B cell (primary cell): ENCODE data around the gene CYREN. TPM values are rescaled to one million over a fixed set of nuclear protein-coding genes. Genes with fewer than 3 reads are reported as not detected.

Source experiments
- ATAC-seq: fragments of 200-7000 bp; cut with Tn5 transposase; one replicate; pipeline ENCODE4 v1.10.0; 2021; ENCODE audit warnings: low read depth, mild to moderate bottlenecking, moderate number of reproducible peaks, moderate library complexity
- CTCF ChIA-PET: fragments of 350-600 bp; sonication (Branson Sonifier 250); formaldehyde crosslinking; loops from one replicate; lab custom pipeline; 2021; ENCODE audit warnings: antibody characterized with exemption, inconsistent platforms; lab: Charles Lee
- POLR2A ChIA-PET: fragments of 350-600 bp; sonication (Branson Sonifier 250); formaldehyde crosslinking; loops from one replicate; lab custom pipeline; 2021; ENCODE audit warnings: antibody characterized with exemption; lab: Charles Lee
- DNase-seq: peaks from one replicate; pipeline ENCODE4 v3.0.0; 2013
- H2AFZ ChIP-seq: 2 replicates; pipeline ENCODE4 v1.6.1; 2012; ENCODE audit warnings: mild to moderate bottlenecking, low read depth, low read length; ENCODE audit not compliant: insufficient read depth, poor library complexity, severe bottlenecking
- H3K27ac ChIP-seq, 2 donors: 1 replicate in 1 of 2; 2 replicates in 1 of 2; pipeline ENCODE4 v1.5.1; 2012 to 2013; ENCODE audit warnings: low read length in 2 of 2, mild to moderate bottlenecking in 2 of 2, moderate library complexity in 1 of 2
- H3K27me3 ChIP-seq, 4 experiments: fragments of 200-600 bp in 1 of 4; sonication (generic) in 1 of 4; replicated peaks in 1 of 4; 1 replicate in 2 of 4; 2 replicates in 2 of 4; pipeline versions ENCODE4 v1.6.1 to v1.7.0; 2013 to 2016; ENCODE audit warnings: low read length in 3 of 4, mild to moderate bottlenecking in 2 of 4, mixed read lengths in 1 of 4, moderate library complexity in 1 of 4; ENCODE audit not compliant: insufficient read depth in 4 of 4, control insufficient read depth in 3 of 4; ENCODE audit errors: control extremely low read depth in 1 of 4
- H3K36me3 ChIP-seq, 2 experiments: replicated peaks in 1 of 2; 1 replicate in 1 of 2; 2 replicates in 1 of 2; pipeline versions ENCODE4 v1.6.1 to v1.7.1; 2013; ENCODE audit warnings: low read length in 1 of 2; ENCODE audit not compliant: insufficient read depth in 2 of 2, control insufficient read depth in 1 of 2; ENCODE audit errors: control extremely low read depth in 1 of 2, extremely low read depth in 1 of 2
- H3K4me1 ChIP-seq, 2 donors: fragments of 200-600 bp in 1 of 2; sonication (generic) in 1 of 2; 1 replicate in 1 of 2; 2 replicates in 1 of 2; pipeline versions ENCODE4 v1.5.1 to v1.6.1; 2013 to 2017; ENCODE audit warnings: low read length in 2 of 2; ENCODE audit not compliant: control insufficient read depth in 2 of 2, insufficient read depth in 2 of 2
- H3K4me2 ChIP-seq: replicated peaks from 2 replicates; pipeline ENCODE3; 2012; ENCODE audit warnings: mild to moderate bottlenecking, low read depth, low read length; ENCODE audit not compliant: poor library complexity, severe bottlenecking
- H3K4me3 ChIP-seq, 5 experiments: fragments of 200-600 bp in 1 of 5; sonication (generic) in 1 of 5; 1 replicate in 3 of 5; 2 replicates in 2 of 5; pipeline versions ENCODE4 v1.5.1 to v1.7.0; 2011 to 2016; ENCODE audit warnings: low read length in 4 of 5, mild to moderate bottlenecking in 4 of 5, low read depth in 2 of 5, control low read depth in 1 of 5, moderate library complexity in 1 of 5; ENCODE audit not compliant: insufficient read depth in 1 of 5; ENCODE audit errors: control extremely low read depth in 1 of 5, extremely low read depth in 1 of 5
- H3K79me2 ChIP-seq: fragments of 200-600 bp; sonication (generic); one replicate; pipeline ENCODE4 v1.6.0; 2016; ENCODE audit warnings: low read length; ENCODE audit not compliant: control insufficient read depth, insufficient read depth
- H3K9ac ChIP-seq: fragments of 200-600 bp; sonication (generic); 2 replicates; pipeline ENCODE4 v1.6.1; 2017; ENCODE audit warnings: mild to moderate bottlenecking, low read length, moderate library complexity
- H3K9me3 ChIP-seq, 3 donors: one replicate each; pipeline versions ENCODE4 v1.6.1 to v1.7.1; 2013; ENCODE audit warnings: low read length in 2 of 3; ENCODE audit not compliant: control insufficient read depth in 2 of 3, insufficient read depth in 1 of 3; ENCODE audit errors: control extremely low read depth in 1 of 3
- H4K20me1 ChIP-seq: 2 replicates; pipeline ENCODE4 v1.6.0; 2012; ENCODE audit warnings: mild to moderate bottlenecking, low read length; ENCODE audit not compliant: insufficient read depth, control insufficient read depth, poor library complexity, severe bottlenecking
- H3K27ac Mint-ChIP-seq: one replicate; pipeline ENCODE4 v1.8.0; 2021; ENCODE audit warnings: mixed read lengths
- H3K27me3 Mint-ChIP-seq: one replicate; pipeline ENCODE4 v1.8.0; 2021; ENCODE audit warnings: mixed read lengths
- H3K4me1 Mint-ChIP-seq: one replicate; pipeline ENCODE4 v1.8.0; 2021; ENCODE audit warnings: mixed read lengths
- H3K4me3 Mint-ChIP-seq: one replicate; pipeline ENCODE4 v1.8.0; 2021; ENCODE audit warnings: mixed read lengths
- H3K9me3 Mint-ChIP-seq: one replicate; pipeline ENCODE4 v1.8.0; 2022; ENCODE audit warnings: mixed read lengths; ENCODE audit not compliant: insufficient read depth
- EZH2 ChIP-seq: IDR thresholded peaks from 2 replicates; pipeline ENCODE4 v1.6.1; 2012; ENCODE audit warnings: borderline replicate concordance, low read depth, mild to moderate bottlenecking, moderate library complexity, low read length; ENCODE audit not compliant: insufficient read depth, poor library complexity, severe bottlenecking
- WGBS: methylation state at CpG from one replicate; pipeline ENCODE4 v1.1.5; 2013; ENCODE audit warnings: missing lambda C conversion rate; ENCODE audit not compliant: insufficient coverage; 5-methylcytosine and 5-hydroxymethylcytosine counted together
- intact Hi-C: fragments of 100-400 bp; cut with micrococcal nuclease; formaldehyde crosslinking; loops from one replicate; pipeline ENCODE4 v1.10.0; 2022
- polyA plus RNA-seq: library from polyadenylated mRNA; depleted of rRNA; stranded (reverse); fragments of >200 nt; gene quantifications from 2 replicates; pipeline ENCODE4 v1.2.3, GENCODE V29; 2012
- total RNA-seq, 2 donors: library from RNA; stranded (reverse); fragments of 120-200 nt in 1 of 2; gene quantifications; 1 replicate in 1 of 2; 2 replicates in 1 of 2; pipeline versions ENCODE4 v1.2.3 to v1.2.4, GENCODE V29; 2013 to 2022
- TF ChIP-seq, protein P1 (sequence below): fragments of 200-600 bp; IDR thresholded peaks from one replicate; pipeline ENCODE4 v1.8.0; 2022; ENCODE audit warnings: antibody characterized with exemption, mild to moderate bottlenecking

CYREN gene
- total and polyA plus RNA-seq, 2 donors (not counting 1 experiment from before 2014, with no cell fraction given): 19.2 to 54.6 TPM

- peak overlapping the region; percentile 70 for H3K4me2 ChIP-seq
- H3K9ac ChIP-seq: peak overlapping the region; percentile 77
- H3K27ac ChIP-seq: peak overlapping the region; percentile 59 to 90
- TF ChIP-seq, protein P1, sequence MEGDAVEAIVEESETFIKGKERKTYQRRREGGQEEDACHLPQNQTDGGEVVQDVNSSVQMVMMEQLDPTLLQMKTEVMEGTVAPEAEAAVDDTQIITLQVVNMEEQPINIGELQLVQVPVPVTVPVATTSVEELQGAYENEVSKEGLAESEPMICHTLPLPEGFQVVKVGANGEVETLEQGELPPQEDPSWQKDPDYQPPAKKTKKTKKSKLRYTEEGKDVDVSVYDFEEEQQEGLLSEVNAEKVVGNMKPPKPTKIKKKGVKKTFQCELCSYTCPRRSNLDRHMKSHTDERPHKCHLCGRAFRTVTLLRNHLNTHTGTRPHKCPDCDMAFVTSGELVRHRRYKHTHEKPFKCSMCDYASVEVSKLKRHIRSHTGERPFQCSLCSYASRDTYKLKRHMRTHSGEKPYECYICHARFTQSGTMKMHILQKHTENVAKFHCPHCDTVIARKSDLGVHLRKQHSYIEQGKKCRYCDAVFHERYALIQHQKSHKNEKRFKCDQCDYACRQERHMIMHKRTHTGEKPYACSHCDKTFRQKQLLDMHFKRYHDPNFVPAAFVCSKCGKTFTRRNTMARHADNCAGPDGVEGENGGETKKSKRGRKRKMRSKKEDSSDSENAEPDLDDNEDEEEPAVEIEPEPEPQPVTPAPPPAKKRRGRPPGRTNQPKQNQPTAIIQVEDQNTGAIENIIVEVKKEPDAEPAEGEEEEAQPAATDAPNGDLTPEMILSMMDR: no peak
- no peak for TF ChIP-seq EZH2
- no peaks in the 10 kb centered on the region for H4K20me1 ChIP-seq
- H3K9me3 ChIP-seq: peaks cover 1 to 14% (median 5%) of the 10 kb centered on the region in 3 donors
- H2AFZ ChIP-seq: peak overlapping the region; percentile 19
- H3K4me1 ChIP-seq: peaks cover 38 to 49% of the 10 kb centered on the region in 2 donors
- ATAC-seq: peak; percentile 28
- DNase-seq: peak; percentile 83
- H3K27me3 Mint-ChIP-seq: no peaks in the 10 kb centered on the region
- peaks cover 12% of the 10 kb centered on the region for H3K9me3 Mint-ChIP-seq
- H3K36me3 ChIP-seq: no peaks in the 10 kb centered on the region
- H3K4me3 ChIP-seq: no peak overlapping the region
- ChIA-PET CTCF (interaction anchor here (1.9 to 5.4 kb wide), 2 partner anchors 9 to 18 kb away, joined by 12 to 47 read pairs; partner anchors contain the start of gene CYREN), POLR2A (interaction anchor here (0.9 to 1.7 kb wide), 2 partner anchors 9 to 19 kb away, joined by 4 to 7 read pairs; partner anchors contain the start of gene CYREN)
- no peaks in the 10 kb centered on the region for H3K27me3 ChIP-seq
- peaks cover 68% of the 10 kb centered on the region for H3K4me1 Mint-ChIP-seq
- H3K79me2 ChIP-seq: peaks cover 85% of the 10 kb centered on the region
- H3K4me3 Mint-ChIP-seq: peak overlapping the region; percentile 91
- WGBS: 29% methylated on average over 5 of the region's 6 CpGs
- H3K27ac Mint-ChIP-seq: peak overlapping the region; percentile 85
- intact Hi-C loops: no loop called here
Measured at GRCh38 chr7:135151533-135151932, 19.0 kb downstream of the CYREN start.

DNA sequence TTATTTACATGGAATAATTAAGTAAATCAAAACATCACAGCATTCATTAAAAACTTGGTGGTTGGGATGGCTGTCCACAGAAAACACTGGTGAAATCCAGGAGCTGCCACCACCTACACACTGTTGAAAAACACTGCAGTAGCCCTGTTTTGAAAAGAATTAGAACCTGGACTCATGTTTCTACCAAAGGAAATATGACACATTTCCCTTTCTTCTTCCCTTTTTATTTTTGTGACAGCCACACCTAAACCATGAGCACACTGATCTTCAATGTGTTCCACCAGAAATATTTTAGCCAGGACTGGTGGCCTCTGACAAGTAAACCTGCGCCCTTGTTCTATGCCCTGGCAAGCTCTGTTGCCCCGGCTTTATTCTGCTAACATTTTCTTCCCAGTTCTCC, 19.4 kb downstream of the CYREN start:
- ChIA-PET CTCF (interaction anchor here (1.9 to 5.4 kb wide), 2 partner anchors 9 to 19 kb away, joined by 12 to 47 read pairs; partner anchors contain the start of gene CYREN), POLR2A (interaction anchor here (0.9 to 1.7 kb wide), 3 partner anchors 10 to 20 kb away, joined by 3 to 7 read pairs (median 4); partner anchors contain the start of gene CYREN)
- H3K27me3 Mint-ChIP-seq: no peaks in the 10 kb centered on the region
- Histone ChIP-seq H3K27me3 (no peaks in the 10 kb centered on the region), H3K27ac (peak overlapping the region; percentile 59 to 90), H3K4me3 (peak overlapping the region in 1 of 5 experiments; percentile 98), H2AFZ (peak overlapping the region; percentile 19), H4K20me1 (no peaks in the 10 kb centered on the region), H3K4me2 (peak overlapping the region; percentile 70), H3K9ac (peak overlapping the region; percentile 77), H3K79me2 (peaks cover 81% of the 10 kb centered on the region), H3K9me3 (peaks cover 0 to 11% (median 5%) of the 10 kb centered on the region in 3 donors), H3K4me1 (peaks cover 42 to 52% of the 10 kb centered on the region in 2 donors), H3K36me3 (no peaks in the 10 kb centered on the region)
- intact Hi-C loops: no loop called here
- peak; percentile 39 for DNase-seq
- TF ChIP-seq, protein P1: no peak
- TF ChIP-seq EZH2: no peak
- peaks cover 12% of the 10 kb centered on the region for H3K9me3 Mint-ChIP-seq
- no peak for ATAC-seq
- 67% methylated on average over 2 of the region's 2 CpGs for WGBS
- peak overlapping the region; percentile 85 for H3K27ac Mint-ChIP-seq
- H3K4me1 Mint-ChIP-seq: peaks cover 72% of the 10 kb centered on the region
- peak overlapping the region; percentile 91 for H3K4me3 Mint-ChIP-seq
